ENCODE results near the gene SPO11.

SPO11 gene

GRCh38 chr20:57309544-57310115, 20.0 kb upstream of the SPO11 start:
- in situ Hi-C loops (cut with HindIII; ENCODE audit: low sequenced_read_pairs), result no loop called here

- in situ Hi-C loops (cut with HindIII; ENCODE audit: low sequenced_read_pairs), result no loop called here
Measured at GRCh38 chr20:57310821-57311514, 18.6 kb upstream of the SPO11 start.

- in situ Hi-C loops (cut with HindIII; ENCODE audit: low sequenced_read_pairs), result no loop called here
Measured at GRCh38 chr20:57312138-57312537, 17.5 kb upstream of the SPO11 start.

- in situ Hi-C loops (cut with HindIII; ENCODE audit: low sequenced_read_pairs), result no loop called here
Measured at GRCh38 chr20:57313230-57313629, 16.4 kb upstream of the SPO11 start.

GRCh38 chr20:57313951-57314350, 15.7 kb upstream of the SPO11 start:
- in situ Hi-C loops (cut with HindIII; ENCODE audit: low sequenced_read_pairs), result no loop called here

GRCh38 chr20:57315083-57315975, 14.3 kb upstream of the SPO11 start:
- in situ Hi-C loops (cut with HindIII; ENCODE audit: low sequenced_read_pairs), result no loop called here

GRCh38 chr20:57315976-57316480, 13.6 kb upstream of the SPO11 start:
- in situ Hi-C loops (cut with HindIII; ENCODE audit: low sequenced_read_pairs), result no loop called here

- in situ Hi-C loops (cut with HindIII; ENCODE audit: low sequenced_read_pairs), result no loop called here
Measured at GRCh38 chr20:57316795-57317201, 12.8 kb upstream of the SPO11 start.

GRCh38 chr20:57317316-57317788, 12.3 kb upstream of the SPO11 start:
- in situ Hi-C loops (cut with HindIII; ENCODE audit: low sequenced_read_pairs), result no loop called here

- in situ Hi-C loops (cut with HindIII; ENCODE audit: low sequenced_read_pairs), result no loop called here
Measured at GRCh38 chr20:57317789-57318371, 11.7 kb upstream of the SPO11 start.

- in situ Hi-C loops (cut with HindIII; ENCODE audit: low sequenced_read_pairs), result no loop called here
Measured at GRCh38 chr20:57319584-57319983, 10.0 kb upstream of the SPO11 start.

- in situ Hi-C loops (cut with HindIII; ENCODE audit: low sequenced_read_pairs), result no loop called here
Measured at GRCh38 chr20:57320358-57320757, 9.2 kb upstream of the SPO11 start.

- in situ Hi-C loops (cut with HindIII; ENCODE audit: low sequenced_read_pairs), result no loop called here
Measured at GRCh38 chr20:57321142-57321541, 8.5 kb upstream of the SPO11 start.

GRCh38 chr20:57322476-57322875, 7.1 kb upstream of the SPO11 start:
- in situ Hi-C loops (cut with HindIII; ENCODE audit: low sequenced_read_pairs), result no loop called here

- in situ Hi-C loops (cut with HindIII; ENCODE audit: low sequenced_read_pairs), result no loop called here
Measured at GRCh38 chr20:57323034-57323433, 6.6 kb upstream of the SPO11 start.

GRCh38 chr20:57325632-57326356, 3.8 kb upstream of the SPO11 start:
- in situ Hi-C loops (cut with HindIII; ENCODE audit: low sequenced_read_pairs), result no loop called here

GRCh38 chr20:57326667-57327455, 2.7 kb upstream of the SPO11 start:
- in situ Hi-C loops (cut with HindIII; ENCODE audit: low sequenced_read_pairs), result no loop called here

- in situ Hi-C loops (cut with HindIII; ENCODE audit: low sequenced_read_pairs), result no loop called here
Measured at GRCh38 chr20:57327820-57328219, 1.8 kb upstream of the SPO11 start.

- in situ Hi-C loops (cut with HindIII; ENCODE audit: low sequenced_read_pairs), result no loop called here
Measured at GRCh38 chr20:57330998-57331397, 1.4 kb downstream of the SPO11 start.

Measured in endothelial cell of hepatic sinusoid (primary cell).